IMR-90 (cell line): Measurements from ENCODE around the gene MMP12. TPM values are rescaled to one million over a fixed set of nuclear protein-coding genes. Genes with fewer than 3 reads are reported as not detected.

Experiments used
- ATAC-seq: fragments of 200-7000 bp; cut with Tn5 transposase; 2 replicates; pipeline ENCODE4 v1.9.1; 2020; ENCODE audit warnings: low read depth, mild to moderate bottlenecking, moderate library complexity
- BruUV-seq: library from RNA; stranded (reverse); fragments of 400-500 nt; replicated peaks from 2 replicates; lab custom pipeline; 2021; lab: Mats Ljungman, UMichigan
- CTCF ChIA-PET: fragments of 300-600 bp; formaldehyde crosslinking; extraction: SDS; loops from one replicate; lab custom pipeline; 2021; ENCODE audit warnings: antibody characterized with exemption; lab: Yijun Ruan, JAX
- POLR2A ChIA-PET: fragments of 300-600 bp; sonication (Branson Sonifier 250); formaldehyde crosslinking; loops from one replicate; lab custom pipeline; 2022; ENCODE audit warnings: antibody characterized with exemption; ENCODE audit not compliant: unreplicated experiment; lab: Charles Lee
- DNase-seq: peaks from one replicate; pipeline ENCODE4 v3.0.0; 2013
- H2AFZ ChIP-seq: replicated peaks from 2 replicates; pipeline ENCODE3; 2013; ENCODE audit warnings: low read length, mild to moderate bottlenecking; ENCODE audit not compliant: poor library complexity
- H2AK5ac ChIP-seq: 2 replicates; pipeline ENCODE4 v1.6.1; 2013; ENCODE audit warnings: low read depth, low read length, inconsistent platforms
- H2AK9ac ChIP-seq: replicated peaks from 2 replicates; pipeline ENCODE3; 2013; ENCODE audit warnings: mild to moderate bottlenecking, low read depth, low read length, moderate library complexity; ENCODE audit not compliant: poor library complexity
- H2BK120ac ChIP-seq: 2 replicates; pipeline ENCODE4 v1.6.1; 2013; ENCODE audit warnings: low read depth, low read length, inconsistent platforms
- H2BK15ac ChIP-seq: 3 replicates; pipeline ENCODE4 v1.6.1; 2013; ENCODE audit warnings: low read depth, low read length, inconsistent platforms
- H2BK20ac ChIP-seq: 2 replicates; pipeline ENCODE4 v1.6.1; 2013; ENCODE audit warnings: low read depth, mild to moderate bottlenecking, inconsistent platforms, low read length, moderate library complexity
- H2BK5ac ChIP-seq: 2 replicates; pipeline ENCODE4 v1.6.1; 2013; ENCODE audit warnings: mild to moderate bottlenecking, low read depth, low read length, inconsistent platforms; ENCODE audit not compliant: poor library complexity, severe bottlenecking
- H3K14ac ChIP-seq: replicated peaks from 2 replicates; pipeline ENCODE4 v1.6.1; 2013; ENCODE audit warnings: low read depth, low read length, inconsistent platforms
- H3K18ac ChIP-seq: 2 replicates; pipeline ENCODE4 v1.6.1; 2013; ENCODE audit warnings: low read depth, low read length, control low read depth
- H3K23ac ChIP-seq: 2 replicates; pipeline ENCODE4 v1.6.1; 2013; ENCODE audit warnings: low read depth, low read length, inconsistent platforms
- H3K27ac ChIP-seq: 2 replicates; pipeline ENCODE4 v1.5.1; 2013; ENCODE audit warnings: mild to moderate bottlenecking, control low read depth, low read length; ENCODE audit not compliant: insufficient read depth
- H3K27me3 ChIP-seq: 2 replicates; pipeline ENCODE4 v1.6.1; 2013; ENCODE audit warnings: low read length; ENCODE audit not compliant: control insufficient read depth, insufficient read depth
- H3K36me3 ChIP-seq: 2 replicates; pipeline ENCODE4 v1.6.1; 2013; ENCODE audit warnings: low read length, mixed read lengths; ENCODE audit not compliant: control insufficient read depth, insufficient read depth
- H3K4ac ChIP-seq: 2 replicates; pipeline ENCODE4 v1.6.1; 2013; ENCODE audit warnings: low read depth, low read length, inconsistent platforms
- H3K4me1 ChIP-seq: 2 replicates; pipeline ENCODE4 v1.6.1; 2013; ENCODE audit warnings: low read length, mixed read lengths; ENCODE audit not compliant: control insufficient read depth, insufficient read depth
- H3K4me2 ChIP-seq: 2 replicates; pipeline ENCODE4 v1.6.1; 2013; ENCODE audit warnings: low read depth, mild to moderate bottlenecking, control low read depth, low read length, moderate library complexity
- H3K4me3 ChIP-seq: 2 replicates; pipeline ENCODE4 v1.5.1; 2013; ENCODE audit warnings: low read depth, mild to moderate bottlenecking, control low read depth, low read length, moderate library complexity; ENCODE audit not compliant: insufficient read depth
- H3K56ac ChIP-seq: 2 replicates; pipeline ENCODE4 v1.6.1; 2013; ENCODE audit warnings: low read length, inconsistent platforms; ENCODE audit not compliant: insufficient read depth; ENCODE audit errors: extremely low read depth
- H3K79me1 ChIP-seq, 2 experiments: 2 replicates each; pipeline ENCODE4 v1.6.1; 2013; ENCODE audit warnings: low read length in 2 of 2, inconsistent platforms in 1 of 2, low read depth in 1 of 2
- H3K9ac ChIP-seq: 2 replicates; pipeline ENCODE4 v1.6.1; 2013; ENCODE audit warnings: low read depth, low read length, control low read depth
- H3K9me1 ChIP-seq: 2 replicates; pipeline ENCODE4 v1.6.1; 2013; ENCODE audit warnings: low read length, inconsistent platforms; ENCODE audit not compliant: insufficient read depth
- H3K9me3 ChIP-seq: 2 replicates; pipeline ENCODE4 v1.6.1; 2013; ENCODE audit warnings: low read length; ENCODE audit not compliant: control insufficient read depth, insufficient read depth
- H4K20me1 ChIP-seq: 2 replicates; pipeline ENCODE4 v1.6.1; 2013; ENCODE audit warnings: low read length, inconsistent platforms; ENCODE audit not compliant: insufficient read depth
- H4K5ac ChIP-seq: 2 replicates; pipeline ENCODE4 v1.6.1; 2013; ENCODE audit warnings: mild to moderate bottlenecking, low read depth, low read length, control low read depth
- H4K8ac ChIP-seq, 2 experiments: 2 replicates each; pipeline ENCODE4 v1.6.1; 2013; ENCODE audit warnings: low read depth in 2 of 2, low read length in 2 of 2, control low read depth in 1 of 2, inconsistent platforms in 1 of 2
- H4K91ac ChIP-seq: 2 replicates; pipeline ENCODE4 v1.6.1; 2013; ENCODE audit warnings: low read depth, low read length, inconsistent platforms; ENCODE audit not compliant: insufficient read depth
- CHD1 ChIP-seq: IDR thresholded peaks from 2 replicates; pipeline ENCODE4 v1.6.1; 2012; ENCODE audit warnings: low read depth, low read length, improper control_type of control experiment
- MAZ ChIP-seq: IDR thresholded peaks from 2 replicates; pipeline ENCODE4 v1.6.1; 2012; ENCODE audit warnings: low read depth, mild to moderate bottlenecking, low read length, improper control_type of control experiment, moderate library complexity, borderline replicate concordance
- NFE2L2 ChIP-seq: fragments of 150-350 bp; IDR thresholded peaks from 2 replicates; pipeline ENCODE4 v1.6.1; 2016; ENCODE audit warnings: low read depth, mild to moderate bottlenecking, low read length
- POLR2A ChIP-seq: IDR thresholded peaks from 2 replicates; pipeline ENCODE4 v1.6.1; 2012; ENCODE audit warnings: mild to moderate bottlenecking, low read depth, low read length
- RCOR1 ChIP-seq: IDR thresholded peaks from 2 replicates; pipeline ENCODE4 v1.6.1; 2012; ENCODE audit warnings: mild to moderate bottlenecking, low read length, improper control_type of control experiment; ENCODE audit not compliant: insufficient replicate concordance
- WGBS, 2 experiments: methylation state at CpG; one replicate each; pipeline versions ENCODE4 v1.1.5 to v1.1.7; 2013; ENCODE audit warnings: missing lambda C conversion rate in 2 of 2; ENCODE audit not compliant: insufficient read length in 1 of 2; ENCODE audit errors: extremely low coverage in 2 of 2; 5-methylcytosine and 5-hydroxymethylcytosine counted together
- dilution Hi-C: fragments of 300-500 bp; cut with HindIII; formaldehyde crosslinking; loops from one replicate; pipeline ENCODE4 v1.14.3; 2018; ENCODE audit warnings: low sequenced_read_pairs; ENCODE audit not compliant: unreplicated experiment
- in situ Hi-C: fragments of 300-500 bp; cut with MboI; formaldehyde crosslinking; loops from 3 replicates; pipeline ENCODE4 v1.14.3; 2019; ENCODE audit warnings: low sequenced_read_pairs, inconsistent platforms, mixed read lengths
- intact Hi-C: fragments of 100-400 bp; cut with micrococcal nuclease; formaldehyde crosslinking; loops from 2 replicates; pipeline ENCODE4 v1.10.0; 2022
- polyA plus RNA-seq, 3 experiments: library from polyadenylated mRNA; depleted of rRNA; stranded (reverse); fragments of >200 nt; gene quantifications; 2 replicates each; pipeline ENCODE4 v1.2.3, GENCODE V29; 2012; ENCODE audit warnings: low replicate concordance in 1 of 3
- total RNA-seq: library from RNA; depleted of rRNA; stranded (reverse); fragments of >200 nt; gene quantifications from 2 replicates; pipeline ENCODE4 v1.2.3, GENCODE V29; 2012
- TF ChIP-seq, protein P1 (sequence below): conservative IDR thresholded peaks from 2 replicates; pipeline ENCODE4 v1.5.1; 2012; ENCODE audit warnings: mild to moderate bottlenecking, low read depth, low read length, improper control_type of control experiment

The MMP12 gene
- total and polyA plus RNA-seq, 2 of the 4 experiments (the other 2 are of a cell fraction) = not detected

DNA sequence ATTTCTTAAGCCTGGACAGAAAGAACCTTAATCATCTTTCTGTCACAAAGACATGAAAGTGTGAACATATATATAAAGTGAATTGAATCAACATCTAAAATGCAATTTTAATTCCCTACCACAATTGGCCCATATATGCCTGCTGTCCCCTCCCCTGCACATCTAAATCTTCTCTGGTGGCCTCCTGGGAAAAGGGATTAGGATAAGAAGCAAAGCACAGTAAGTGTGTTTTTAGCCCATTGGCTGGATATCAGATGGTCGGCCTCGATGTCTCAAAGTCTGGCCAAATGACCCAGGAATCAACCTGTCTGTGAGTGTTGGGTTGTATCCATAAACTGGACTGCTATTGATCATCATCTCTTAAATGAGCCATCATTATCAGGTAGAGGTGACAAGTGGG is 37.1 kb downstream of the MMP12 start:
- ATAC-seq (no peak), DNase-seq (no peak)
- Histone ChIP-seq H3K56ac (no peak overlapping the region), H3K4me3 (no peak overlapping the region), H3K23ac (no peak overlapping the region), H2BK15ac (no peak overlapping the region), H2BK120ac (no peak overlapping the region), H4K20me1 (no peaks in the 10 kb centered on the region), H3K14ac (no peak overlapping the region), H2BK5ac (no peak overlapping the region), H3K9me3 (no peaks in the 10 kb centered on the region), H4K5ac (no peak overlapping the region), H3K4ac (no peak overlapping the region), H4K91ac (no peak overlapping the region), H3K9me1 (no peaks in the 10 kb centered on the region; the same call in 1 of the 2 replicates), H2AFZ (no peak overlapping the region), H2AK9ac (no peak overlapping the region), H3K27ac (no peak overlapping the region), H3K18ac (no peak overlapping the region), H2AK5ac (no peak overlapping the region), H3K36me3 (no peaks in the 10 kb centered on the region), H4K8ac (no peak overlapping the region), H2BK20ac (no peak overlapping the region), H3K79me1 (no peaks in the 10 kb centered on the region), H3K9ac (no peak overlapping the region), H3K4me2 (no peak overlapping the region), H3K27me3 (no peaks in the 10 kb centered on the region), H3K4me1 (no peaks in the 10 kb centered on the region; the same call in 1 of the 2 replicates)
- no TSS peak for BruUV-seq
- in situ Hi-C loops (no loop called here), intact Hi-C loops (no loop called here), dilution Hi-C loops (no loop called here)
- WGBS, 2 experiments = no CpG with 5 or more reads among the region's 2 CpGs
- TF ChIP-seq CHD1 (no peak), POLR2A (no peak), NFE2L2 (no peak), MAZ (no peak), RCOR1 (no peak)
- TF ChIP-seq, protein P1, sequence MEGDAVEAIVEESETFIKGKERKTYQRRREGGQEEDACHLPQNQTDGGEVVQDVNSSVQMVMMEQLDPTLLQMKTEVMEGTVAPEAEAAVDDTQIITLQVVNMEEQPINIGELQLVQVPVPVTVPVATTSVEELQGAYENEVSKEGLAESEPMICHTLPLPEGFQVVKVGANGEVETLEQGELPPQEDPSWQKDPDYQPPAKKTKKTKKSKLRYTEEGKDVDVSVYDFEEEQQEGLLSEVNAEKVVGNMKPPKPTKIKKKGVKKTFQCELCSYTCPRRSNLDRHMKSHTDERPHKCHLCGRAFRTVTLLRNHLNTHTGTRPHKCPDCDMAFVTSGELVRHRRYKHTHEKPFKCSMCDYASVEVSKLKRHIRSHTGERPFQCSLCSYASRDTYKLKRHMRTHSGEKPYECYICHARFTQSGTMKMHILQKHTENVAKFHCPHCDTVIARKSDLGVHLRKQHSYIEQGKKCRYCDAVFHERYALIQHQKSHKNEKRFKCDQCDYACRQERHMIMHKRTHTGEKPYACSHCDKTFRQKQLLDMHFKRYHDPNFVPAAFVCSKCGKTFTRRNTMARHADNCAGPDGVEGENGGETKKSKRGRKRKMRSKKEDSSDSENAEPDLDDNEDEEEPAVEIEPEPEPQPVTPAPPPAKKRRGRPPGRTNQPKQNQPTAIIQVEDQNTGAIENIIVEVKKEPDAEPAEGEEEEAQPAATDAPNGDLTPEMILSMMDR = no peak
- ChIA-PET CTCF (no interaction called here), POLR2A (no interaction called here)
